Lower lobe of right lung (tissue), 2 donors: ENCODE data around the gene DLGAP1. TPM values are rescaled to one million over a fixed set of nuclear protein-coding genes. Genes with fewer than 3 reads are reported as not detected.

Source experiments
- ATAC-seq, 2 donors: fragments of 200-7000 bp; cut with Tn5 transposase; one replicate each; pipeline ENCODE4 v1.9.1; 2020 to 2022; ENCODE audit warnings: mild to moderate bottlenecking in 2 of 2, moderate library complexity in 2 of 2
- DNase-seq: peaks from one replicate; pipeline ENCODE4 v3.0.0-alpha.2; 2020
- H3K27ac ChIP-seq: fragments of 200-600 bp; one replicate; pipeline ENCODE4 v1.8.0; 2022
- H3K27me3 ChIP-seq: fragments of 200-600 bp; one replicate; pipeline ENCODE4 v1.8.0; 2022; ENCODE audit warnings: low read depth
- H3K36me3 ChIP-seq: fragments of 200-600 bp; one replicate; pipeline ENCODE4 v1.8.0; 2022; ENCODE audit warnings: mild to moderate bottlenecking
- H3K4me1 ChIP-seq: fragments of 200-600 bp; one replicate; pipeline ENCODE4 v1.8.0; 2022
- H3K4me3 ChIP-seq: fragments of 200-600 bp; one replicate; pipeline ENCODE4 v1.8.0; 2022; ENCODE audit warnings: mild to moderate bottlenecking
- H3K9me3 ChIP-seq: fragments of 200-600 bp; one replicate; pipeline ENCODE4 v1.8.0; 2022
- CTCF ChIP-seq: fragments of 200-600 bp; IDR thresholded peaks from one replicate; pipeline ENCODE4 v1.8.0; 2022; ENCODE audit warnings: antibody characterized with exemption, mild to moderate bottlenecking
- intact Hi-C: fragments of 100-400 bp; cut with DNase I; formaldehyde crosslinking; loops from one replicate; pipeline ENCODE4 v1.11.0; 2022
- total RNA-seq: library from RNA; stranded (reverse); fragmentation: NEBNext Ultra II Directional; extraction: Animal tissue kit (Norgen Biotek cat#: 25700); gene quantifications from one replicate; pipeline ENCODE4 v1.2.1, GENCODE V29; 2021
- donor health status: DM: no; HTN: yes; CAD: no; lungs with severe emphysema.

DLGAP1 gene
- total RNA-seq, 1 donor from 2014 or later: 3.8 TPM

DNA sequence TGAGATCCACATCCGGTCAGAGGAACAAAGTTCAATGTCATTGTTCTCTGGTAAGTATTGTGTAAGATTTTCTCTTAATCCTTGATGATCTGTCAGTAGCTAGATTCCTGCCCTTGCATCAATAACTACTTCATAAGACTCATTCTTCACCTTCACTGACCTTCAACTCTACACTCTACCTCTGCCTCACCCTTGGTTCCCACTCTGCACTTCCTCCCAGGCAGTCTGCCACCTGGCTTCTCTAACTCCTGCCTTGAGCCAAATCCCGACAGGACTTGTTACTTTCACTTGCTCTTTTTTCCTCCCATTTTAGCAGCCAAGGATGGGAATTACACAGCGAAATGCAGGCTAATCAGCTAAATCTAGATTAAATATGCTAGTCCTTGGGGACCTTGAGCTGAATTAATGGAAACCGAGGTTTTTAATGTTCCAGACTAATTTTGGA is 190.7 kb downstream of the DLGAP1 start:
- ATAC-seq (no peak), DNase-seq (no peak)
- H3K36me3 ChIP-seq: no peaks in the 10 kb centered on the region
- no peaks in the 10 kb centered on the region for H3K9me3 ChIP-seq
- intact Hi-C loops: no loop called here
- no peak for TF ChIP-seq CTCF
- no peak overlapping the region for H3K4me3 ChIP-seq
- H3K27ac ChIP-seq: no peak overlapping the region
- no peaks in the 10 kb centered on the region for H3K4me1 ChIP-seq
- no peaks in the 10 kb centered on the region for H3K27me3 ChIP-seq

DNA sequence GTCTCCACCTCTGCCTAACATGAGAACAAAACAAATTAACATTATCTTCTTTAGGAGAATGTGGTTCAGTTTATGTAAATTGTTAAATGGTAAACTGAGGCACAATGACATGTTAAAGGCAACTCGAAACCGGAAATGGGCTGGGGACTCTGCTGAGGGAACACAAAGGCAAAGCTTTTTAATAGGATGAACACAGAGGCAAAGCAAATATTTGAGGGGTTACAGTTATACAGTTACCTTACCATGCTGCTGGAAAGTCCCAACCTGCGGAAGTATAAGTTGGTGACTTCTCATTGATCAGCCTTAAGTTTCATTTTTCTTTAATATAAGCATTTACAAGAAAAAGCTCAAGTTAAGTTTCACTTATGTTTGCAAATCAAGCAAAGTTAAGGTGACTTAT is 195.0 kb downstream of the DLGAP1 start:
- TF ChIP-seq CTCF: no peak
- Histone ChIP-seq H3K27ac (no peak overlapping the region), H3K4me1 (no peaks in the 10 kb centered on the region), H3K4me3 (no peak overlapping the region), H3K9me3 (no peaks in the 10 kb centered on the region), H3K27me3 (no peaks in the 10 kb centered on the region), H3K36me3 (no peaks in the 10 kb centered on the region)
- DNase-seq (no peak), ATAC-seq (no peak)
- intact Hi-C loops: no loop called here

- Histone ChIP-seq H3K36me3 (no peaks in the 10 kb centered on the region), H3K4me1 (no peaks in the 10 kb centered on the region), H3K27me3 (no peaks in the 10 kb centered on the region), H3K9me3 (no peaks in the 10 kb centered on the region), H3K27ac (no peak overlapping the region), H3K4me3 (no peak overlapping the region)
- no peak for DNase-seq
- no peak for TF ChIP-seq CTCF
- ATAC-seq: no peak
- intact Hi-C loops: no loop called here
These were observed 198.2 kb downstream of the DLGAP1 start for GRCh38 chr18:4256766-4257417.

GRCh38 chr18:4254840-4255239 is 200.3 kb downstream of the DLGAP1 start:
- no peak overlapping the region for H3K27ac ChIP-seq
- TF ChIP-seq CTCF: no peak
- H3K36me3 ChIP-seq: no peaks in the 10 kb centered on the region
- no peak for DNase-seq
- H3K9me3 ChIP-seq: no peaks in the 10 kb centered on the region
- H3K4me1 ChIP-seq: no peaks in the 10 kb centered on the region
- no peak for ATAC-seq
- no peak overlapping the region for H3K4me3 ChIP-seq
- intact Hi-C loops: no loop called here
- H3K27me3 ChIP-seq: no peaks in the 10 kb centered on the region

GRCh38 chr18:4252829-4253228 is 202.3 kb downstream of the DLGAP1 start:
- intact Hi-C loops: no loop called here
- Histone ChIP-seq H3K27ac (no peak overlapping the region), H3K4me3 (no peak overlapping the region), H3K27me3 (no peaks in the 10 kb centered on the region), H3K9me3 (no peaks in the 10 kb centered on the region), H3K36me3 (no peaks in the 10 kb centered on the region), H3K4me1 (no peaks in the 10 kb centered on the region)
- TF ChIP-seq CTCF: no peak
- no peak for DNase-seq
- ATAC-seq: no peak
